ENCODE measurements around the gene CEP41. TPM values are rescaled to one million over a fixed set of nuclear protein-coding genes. Genes with fewer than 3 reads are reported as not detected.

Gene CEP41
- total RNA-seq, 1 experiment from 2014 or later = 21.6 TPM

- H3K9me3 ChIP-seq (replicated peaks) = peaks cover 6% of the 10 kb centered on the region; the same call in 1 of the 2 replicates
- H3K27me3 ChIP-seq (replicated peaks) = no peaks in the 10 kb centered on the region
- H3K36me3 ChIP-seq = no peaks in the 10 kb centered on the region
- DNase-seq (ENCODE audit: low read depth in 1 of 2, low spot score in 2 of 2) = no peak
- H3K4me1 ChIP-seq (replicated peaks) = peaks cover 63% of the 10 kb centered on the region
- no peak overlapping the region for H3K4me3 ChIP-seq
- peak overlapping the region; percentile 100 for H3K27ac ChIP-seq
Measured at GRCh38 chr7:130372402-130373165, 68.2 kb downstream of the CEP41 start.

DNA sequence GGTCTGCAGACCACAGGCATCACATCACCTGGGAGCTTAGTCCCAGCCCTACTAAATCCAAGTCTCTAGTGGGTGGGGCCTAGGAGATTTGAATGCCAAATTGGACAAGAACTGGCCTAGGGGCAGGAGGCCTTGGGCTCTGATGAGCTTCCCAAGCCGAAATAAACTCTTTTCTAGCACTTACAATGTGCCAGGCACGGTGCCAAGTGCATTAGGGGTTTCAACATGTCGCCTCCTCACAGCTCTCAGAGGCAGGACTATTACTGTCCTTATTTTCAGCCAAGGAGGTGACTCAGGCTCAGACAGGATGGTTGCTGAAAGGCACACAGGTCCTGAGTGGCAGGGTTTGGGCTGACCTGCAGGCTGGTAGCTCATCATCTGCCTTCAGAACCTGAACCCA lies 69.8 kb downstream of the CEP41 start:
- Histone ChIP-seq H3K36me3 (no peaks in the 10 kb centered on the region), H3K4me1 (replicated peaks) (peaks cover 70% of the 10 kb centered on the region), H3K4me3 (no peak overlapping the region), H3K27me3 (replicated peaks) (no peaks in the 10 kb centered on the region), H3K27ac (no peak overlapping the region), H3K9me3 (replicated peaks) (peaks cover under 1% of the 10 kb centered on the region; the same call in 1 of the 2 replicates)
- DNase-seq (ENCODE audit: low read depth in 1 of 2, low spot score in 2 of 2) = no peak

- no peak for DNase-seq (ENCODE audit: low read depth in 1 of 2, low spot score in 2 of 2)
- Histone ChIP-seq H3K27me3 (replicated peaks) (no peaks in the 10 kb centered on the region), H3K4me1 (replicated peaks) (peaks cover 79% of the 10 kb centered on the region), H3K36me3 (no peaks in the 10 kb centered on the region), H3K9me3 (replicated peaks) (no peaks in the 10 kb centered on the region), H3K4me3 (no peak overlapping the region), H3K27ac (no peak overlapping the region)
Measured at GRCh38 chr7:130369831-130370550, 70.8 kb downstream of the CEP41 start.

GRCh38 chr7:130369110-130369711 lies 71.6 kb downstream of the CEP41 start:
- Histone ChIP-seq H3K9me3 (replicated peaks) (no peaks in the 10 kb centered on the region), H3K4me3 (no peak overlapping the region), H3K4me1 (replicated peaks) (peaks cover 79% of the 10 kb centered on the region), H3K36me3 (no peaks in the 10 kb centered on the region), H3K27me3 (replicated peaks) (no peaks in the 10 kb centered on the region), H3K27ac (no peak overlapping the region)
- DNase-seq (ENCODE audit: low read depth in 1 of 2, low spot score in 2 of 2) = no peak

DNA sequence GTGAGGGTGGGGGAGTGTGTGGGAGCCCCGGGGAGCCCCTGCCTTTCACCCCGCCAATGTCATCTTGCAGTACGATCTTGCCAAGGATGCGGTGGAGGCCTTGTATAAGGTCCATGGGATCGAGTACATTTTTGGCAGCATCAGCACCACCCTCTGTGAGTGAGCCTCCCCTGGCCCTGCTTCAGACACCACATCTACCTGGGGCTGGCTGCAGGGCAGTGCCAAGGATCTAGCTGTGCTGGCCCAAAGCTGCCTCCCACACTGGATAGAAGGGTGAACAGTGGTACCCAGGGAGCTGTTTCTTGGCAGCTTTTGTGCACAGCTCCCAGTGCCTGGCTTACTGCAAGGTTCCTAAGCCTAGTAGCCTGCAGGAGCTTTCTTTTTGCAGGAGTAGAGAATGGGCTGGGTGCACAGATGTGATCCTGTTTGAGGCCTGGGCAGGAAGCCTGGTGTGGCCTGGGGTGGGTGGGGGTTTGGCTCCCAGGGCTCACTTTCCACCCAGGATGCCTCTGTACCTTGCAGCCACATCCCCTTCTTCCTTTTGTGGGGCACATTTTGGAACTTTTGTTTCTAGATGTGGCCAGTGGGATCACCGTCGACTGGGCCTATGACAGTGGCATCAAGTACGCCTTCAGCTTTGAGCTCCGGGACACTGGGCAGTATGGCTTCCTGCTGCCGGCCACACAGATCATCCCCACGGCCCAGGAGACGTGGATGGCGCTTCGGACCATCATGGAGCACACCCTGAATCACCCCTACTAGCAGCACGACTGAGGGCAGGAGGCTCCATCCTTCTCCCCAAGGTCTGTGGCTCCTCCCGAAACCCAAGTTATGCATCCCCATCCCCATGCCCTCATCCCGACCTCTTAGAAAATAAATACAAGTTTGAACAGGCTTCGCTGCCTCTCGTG lies 72.7 kb downstream of the CEP41 start:
- Histone ChIP-seq H3K36me3 (no peaks in the 10 kb centered on the region), H3K27ac (no peak overlapping the region)
- no peak for DNase-seq (ENCODE audit: low read depth in 1 of 2, low spot score in 2 of 2)

DNA sequence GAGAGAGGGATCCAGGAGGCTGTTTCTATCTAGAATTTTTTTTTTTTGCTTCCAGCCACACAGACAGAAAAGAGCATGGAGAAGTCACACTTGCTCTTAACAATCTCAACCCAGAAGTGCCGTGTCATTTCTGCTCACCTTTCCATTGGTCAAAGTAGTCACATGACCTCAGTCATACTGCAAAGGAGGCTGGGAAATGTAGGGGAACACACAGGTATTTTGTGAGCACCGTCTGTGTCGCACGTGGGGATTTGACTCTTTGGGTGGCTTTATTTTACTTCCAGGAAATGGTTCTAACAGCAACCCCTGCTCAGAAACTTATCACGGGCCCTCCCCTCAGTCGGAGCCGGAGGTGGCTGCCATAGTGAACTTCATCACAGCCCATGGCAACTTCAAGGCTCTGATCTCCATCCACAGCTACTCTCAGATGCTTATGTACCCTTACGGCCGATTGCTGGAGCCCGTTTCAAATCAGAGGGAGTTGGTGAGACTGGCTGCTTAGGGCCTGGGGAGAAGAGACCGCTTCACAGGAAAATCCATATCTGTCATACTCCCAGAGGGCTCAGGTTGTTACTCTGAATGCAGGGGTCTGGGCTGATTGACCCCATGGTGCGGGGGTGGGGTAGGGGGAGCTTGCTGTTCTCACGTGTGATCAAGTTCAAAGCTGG lies 73.6 kb downstream of the CEP41 start:
- H3K27me3 ChIP-seq (replicated peaks) = no peaks in the 10 kb centered on the region
- peak overlapping the region; percentile 76; the same call in 1 of the 2 replicates for H3K27ac ChIP-seq
- DNase-seq (ENCODE audit: low read depth in 1 of 2, low spot score in 2 of 2) = no peak
- no peaks in the 10 kb centered on the region for H3K36me3 ChIP-seq
- H3K4me3 ChIP-seq = no peak overlapping the region
- H3K9me3 ChIP-seq (replicated peaks) = no peaks in the 10 kb centered on the region
- H3K4me1 ChIP-seq (replicated peaks) = peaks cover 76% of the 10 kb centered on the region

More for the DNA sequence above, 72.7 kb downstream of the CEP41 start:
- peaks cover 79% of the 10 kb centered on the region for H3K4me1 ChIP-seq (replicated peaks)
- H3K9me3 ChIP-seq (replicated peaks) = no peaks in the 10 kb centered on the region
- H3K4me3 ChIP-seq = no peak overlapping the region
- H3K27me3 ChIP-seq (replicated peaks) = no peaks in the 10 kb centered on the region

DNA sequence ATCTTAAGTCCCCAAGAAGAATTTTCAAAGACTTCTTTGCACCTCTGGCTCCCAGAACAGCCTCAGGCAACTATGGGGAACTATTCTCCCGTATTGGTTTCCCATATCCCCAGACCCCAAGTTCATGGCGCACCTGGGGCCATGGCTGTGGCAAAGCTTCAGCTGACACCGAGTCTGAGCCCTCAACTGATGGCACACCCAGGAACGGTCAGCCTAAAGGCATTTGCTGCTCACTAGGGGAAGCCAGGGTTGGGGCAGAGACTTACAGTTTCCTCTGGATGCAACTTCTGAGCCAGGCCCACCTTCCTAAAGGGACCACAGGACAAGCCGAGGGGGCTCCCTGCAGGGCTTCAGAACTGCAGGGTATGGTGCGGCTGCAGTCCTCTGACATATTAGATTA lies 74.3 kb downstream of the CEP41 start:
- Histone ChIP-seq H3K9me3 (replicated peaks) (no peaks in the 10 kb centered on the region), H3K36me3 (no peaks in the 10 kb centered on the region), H3K4me1 (replicated peaks) (peaks cover 69% of the 10 kb centered on the region), H3K4me3 (no peak overlapping the region), H3K27me3 (replicated peaks) (no peaks in the 10 kb centered on the region), H3K27ac (peak overlapping the region; percentile 76)
- no peak for DNase-seq (ENCODE audit: low read depth in 1 of 2, low spot score in 2 of 2)

DNA sequence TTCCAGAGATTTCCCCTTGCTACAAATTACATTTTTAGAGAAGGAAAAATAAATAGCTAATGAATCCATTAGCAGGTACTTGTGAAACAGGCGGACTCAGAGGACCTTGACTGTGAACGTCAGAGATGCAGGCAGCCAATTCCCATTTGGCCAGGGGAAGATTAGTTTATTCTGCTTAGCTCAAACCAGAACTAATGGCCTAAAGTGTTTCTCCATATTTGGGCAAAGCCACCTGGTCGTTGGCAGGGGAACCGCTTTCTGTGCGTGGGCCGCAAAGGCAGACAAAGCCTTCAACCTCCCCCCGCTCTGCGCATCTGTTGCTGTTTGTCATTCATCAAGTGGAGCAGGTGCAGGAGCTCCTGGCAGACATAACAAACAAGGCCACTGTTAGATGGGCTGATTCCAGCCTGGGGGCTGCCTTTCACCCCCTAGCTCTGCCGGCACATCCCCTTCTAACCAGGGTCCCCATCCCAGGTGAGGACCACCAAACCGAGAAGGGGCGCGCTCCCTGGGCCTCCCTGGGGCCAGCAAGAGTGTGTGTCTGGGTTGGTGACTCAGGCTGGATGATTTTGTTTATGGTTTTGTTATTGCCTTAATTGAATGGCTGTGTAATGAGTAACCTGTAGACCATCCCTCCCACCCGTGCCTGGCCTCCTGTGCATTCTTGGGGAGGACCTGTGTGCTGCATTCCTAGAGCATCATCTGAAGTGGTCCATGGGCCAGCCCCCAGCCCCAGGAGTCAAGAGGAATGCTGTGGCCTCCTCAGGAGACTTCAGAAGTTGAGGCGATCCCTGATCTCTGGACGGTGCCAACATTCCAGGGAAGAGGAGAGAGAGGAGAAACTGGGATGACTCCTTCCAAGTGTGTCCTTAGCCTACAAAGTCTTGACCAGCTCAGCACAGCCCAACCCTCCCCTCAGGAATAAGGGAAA lies 75.0 kb downstream of the CEP41 start:
- Histone ChIP-seq H3K4me1 (replicated peaks) (peaks cover 61% of the 10 kb centered on the region), H3K27me3 (replicated peaks) (no peaks in the 10 kb centered on the region), H3K4me3 (no peak overlapping the region), H3K27ac (peak overlapping the region; percentile 76), H3K36me3 (no peaks in the 10 kb centered on the region), H3K9me3 (replicated peaks) (no peaks in the 10 kb centered on the region)
- peak; percentile 96 to 97 for DNase-seq (ENCODE audit: low read depth in 1 of 2, low spot score in 2 of 2)

- Histone ChIP-seq H3K4me1 (replicated peaks) (peaks cover 61% of the 10 kb centered on the region), H3K9me3 (replicated peaks) (no peaks in the 10 kb centered on the region), H3K27me3 (replicated peaks) (no peaks in the 10 kb centered on the region), H3K36me3 (no peaks in the 10 kb centered on the region), H3K4me3 (no peak overlapping the region), H3K27ac (peak overlapping the region; percentile 76)
- no peak for DNase-seq (ENCODE audit: low read depth in 1 of 2, low spot score in 2 of 2)
Measured at GRCh38 chr7:130365088-130365487, 75.7 kb downstream of the CEP41 start.

GRCh38 chr7:130364451-130364850 lies 76.4 kb downstream of the CEP41 start:
- H3K27ac ChIP-seq = peak overlapping the region; percentile 76
- H3K27me3 ChIP-seq (replicated peaks) = no peaks in the 10 kb centered on the region
- H3K9me3 ChIP-seq (replicated peaks) = no peaks in the 10 kb centered on the region
- H3K36me3 ChIP-seq = no peaks in the 10 kb centered on the region
- DNase-seq (ENCODE audit: low read depth in 1 of 2, low spot score in 2 of 2) = peak; percentile 59 to 69
- H3K4me3 ChIP-seq = no peak overlapping the region
- H3K4me1 ChIP-seq (replicated peaks) = peaks cover 55% of the 10 kb centered on the region

- Histone ChIP-seq H3K27ac (peak overlapping the region; percentile 76), H3K4me1 (replicated peaks) (peaks cover 54% of the 10 kb centered on the region), H3K36me3 (no peaks in the 10 kb centered on the region), H3K4me3 (no peak overlapping the region), H3K9me3 (replicated peaks) (no peaks in the 10 kb centered on the region), H3K27me3 (replicated peaks) (no peaks in the 10 kb centered on the region)
- peak; percentile 93 to 98 for DNase-seq (ENCODE audit: low read depth in 1 of 2, low spot score in 2 of 2)
Measured at GRCh38 chr7:130363026-130363847, 77.6 kb downstream of the CEP41 start.

All from SJSA1 (cell line).